CD4-positive, alpha-beta T cell (primary cell): ENCODE results near the gene SUSD6. TPM values are rescaled to one million over a fixed set of nuclear protein-coding genes. Genes with fewer than 3 reads are reported as not detected.
A peak's percentile ranks its signal among the peaks of the same experiment; 100 is the strongest.

Experiments used
- ATAC-seq: fragments of 200-7000 bp; cut with Tn5 transposase; one replicate; pipeline ENCODE4 v1.10.0; 2022; ENCODE audit warnings: mild to moderate bottlenecking; ENCODE audit not compliant: poor library complexity
- CTCF ChIA-PET: fragments of 350-600 bp; sonication (Branson Sonifier 250); formaldehyde crosslinking; loops from one replicate; lab custom pipeline; 2021; ENCODE audit warnings: antibody characterized with exemption, inconsistent platforms; lab: Charles Lee
- POLR2A ChIA-PET: fragments of 350-600 bp; sonication (Branson Sonifier 250); formaldehyde crosslinking; loops from one replicate; lab custom pipeline; 2021; ENCODE audit warnings: antibody characterized with exemption, inconsistent platforms; lab: Charles Lee
- DNase-seq, 14 experiments: peaks; one replicate each; pipeline ENCODE4 v3.0.0-alpha.2; 2013 to 2020; ENCODE audit warnings: mixed read lengths in 2 of 14
- H3K27ac ChIP-seq, 2 donors: one replicate each; pipeline versions ENCODE4 v1.5.1 to v1.7.0; 2013; ENCODE audit warnings: low read length in 2 of 2, low read depth in 1 of 2, mild to moderate bottlenecking in 1 of 2
- H3K27me3 ChIP-seq, 2 experiments: 1 replicate in 1 of 2; 2 replicates in 1 of 2; pipeline versions ENCODE4 v1.6.1 to v1.7.0; 2013; ENCODE audit warnings: low read length in 2 of 2, control low read depth in 1 of 2, mild to moderate bottlenecking in 1 of 2, moderate library complexity in 1 of 2; ENCODE audit not compliant: insufficient read depth in 2 of 2, control insufficient read depth in 1 of 2
- H3K36me3 ChIP-seq: one replicate; pipeline ENCODE4 v1.6.1; 2013; ENCODE audit warnings: low read length, control low read depth; ENCODE audit not compliant: insufficient read depth
- H3K4me1 ChIP-seq: one replicate; pipeline ENCODE4 v1.6.1; 2013; ENCODE audit warnings: low read length, control low read depth; ENCODE audit not compliant: insufficient read depth
- H3K4me3 ChIP-seq: one replicate; pipeline ENCODE4 v1.5.1; 2013; ENCODE audit warnings: mild to moderate bottlenecking, low read length, moderate library complexity
- H3K9me3 ChIP-seq, 2 experiments: 1 replicate in 1 of 2; 2 replicates in 1 of 2; pipeline versions ENCODE4 v1.6.1 to v1.7.0; 2013; ENCODE audit warnings: low read length in 2 of 2, mild to moderate bottlenecking in 2 of 2, control low read depth in 1 of 2, moderate library complexity in 1 of 2; ENCODE audit not compliant: control insufficient read depth in 1 of 2, insufficient read depth in 1 of 2
- H3K27ac Mint-ChIP-seq: one replicate; pipeline ENCODE4 v1.8.0; 2020; ENCODE audit warnings: mixed read lengths
- H3K27me3 Mint-ChIP-seq: one replicate; pipeline ENCODE4 v1.8.0; 2021; ENCODE audit warnings: mixed read lengths
- H3K36me3 Mint-ChIP-seq: one replicate; pipeline ENCODE4 v1.8.0; 2021; ENCODE audit warnings: low read depth, mixed read lengths
- H3K4me1 Mint-ChIP-seq: one replicate; pipeline ENCODE4 v1.8.0; 2021; ENCODE audit warnings: low read depth, mixed read lengths
- H3K4me3 Mint-ChIP-seq: one replicate; pipeline ENCODE4 v1.8.0; 2020; ENCODE audit warnings: mild to moderate bottlenecking, mixed read lengths
- H3K9me3 Mint-ChIP-seq: one replicate; pipeline ENCODE4 v1.8.0; 2020; ENCODE audit warnings: mixed read lengths
- CTCF ChIP-seq: fragments of 200-600 bp; IDR thresholded peaks from one replicate; pipeline ENCODE4 v1.8.0; 2022; ENCODE audit warnings: antibody characterized with exemption, mild to moderate bottlenecking
- intact Hi-C, 2 experiments: fragments of 100-400 bp; cut with DNase I in 1 of 2; cut with micrococcal nuclease in 1 of 2; formaldehyde crosslinking; loops; one replicate each; pipeline versions ENCODE4 v1.15.1 to v1.9.0; 2023 to 2025; cut with DNase I, micrococcal nuclease
- total RNA-seq, 174 experiments: library from RNA in 2 of 174; stranded (reverse) in 2 of 174; gene quantifications; one replicate each; pipeline ENCODE4 v1.2.3 and lab custom pipeline; 2021 to 2026

The SUSD6 gene
- total RNA-seq, 2 experiments from 2014 or later, result 93.7 to 95.1 TPM

GRCh38 chr14:69648480-69649451 lies 37.4 kb downstream of the SUSD6 start:
- Histone ChIP-seq H3K27ac (no peak overlapping the region), H3K36me3 (peaks cover 3% of the 10 kb centered on the region), H3K4me3 (no peak overlapping the region), H3K27me3 (no peaks in the 10 kb centered on the region), H3K9me3 (no peaks in the 10 kb centered on the region), H3K4me1 (peaks cover 57% of the 10 kb centered on the region)
- POLR2A ChIA-PET, result interaction anchor here (0.6 to 1.3 kb wide), 4 partner anchors 12 to 640 kb away, joined by 3 to 4 read pairs (median 4); no protein-coding TSS in a partner anchor
- Mint-ChIP-seq H3K4me3 (no peak overlapping the region), H3K9me3 (no peaks in the 10 kb centered on the region), H3K27me3 (no peaks in the 10 kb centered on the region), H3K36me3 (peaks cover 16% of the 10 kb centered on the region), H3K27ac (peak overlapping the region; percentile 10), H3K4me1 (peaks cover 86% of the 10 kb centered on the region)
- no peak for TF ChIP-seq CTCF
- intact Hi-C loops, result loop anchor here in 1 of 2 experiments (5.0 kb wide), 1 partner anchor 36 kb away; the partner anchor contains the start of gene SUSD6
- CTCF ChIA-PET, result no interaction called here
- ATAC-seq (no peak), DNase-seq (no peak)

GRCh38 chr14:69650948-69651369 lies 39.6 kb downstream of the SUSD6 start:
- ChIA-PET CTCF (no interaction called here), POLR2A (interaction anchor here (0.6 to 0.9 kb wide), 2 partner anchors 40 to 954 kb away, joined by 3 read pairs; partner anchors contain the start of gene SUSD6)
- ATAC-seq (peak; percentile 66), DNase-seq (peak in 3 of 14 experiments; percentile 9 to 51 (median 25))
- Histone ChIP-seq H3K4me3 (no peak overlapping the region), H3K9me3 (no peaks in the 10 kb centered on the region), H3K27ac (no peak overlapping the region), H3K4me1 (peaks cover 59% of the 10 kb centered on the region), H3K27me3 (no peaks in the 10 kb centered on the region), H3K36me3 (peaks cover 3% of the 10 kb centered on the region)
- Mint-ChIP-seq H3K27ac (peak overlapping the region; percentile 31), H3K4me1 (peaks cover 89% of the 10 kb centered on the region), H3K27me3 (no peaks in the 10 kb centered on the region), H3K36me3 (peaks cover 19% of the 10 kb centered on the region), H3K4me3 (peak overlapping the region; percentile 2), H3K9me3 (no peaks in the 10 kb centered on the region)
- intact Hi-C loops, result no loop called here
- TF ChIP-seq CTCF, result no peak

GRCh38 chr14:69651664-69652063 lies 40.3 kb downstream of the SUSD6 start:
- peaks cover 63% of the 10 kb centered on the region for H3K4me1 ChIP-seq
- ATAC-seq, result no peak
- no peaks in the 10 kb centered on the region for H3K27me3 ChIP-seq
- ChIA-PET POLR2A (no interaction called here), CTCF (no interaction called here)
- Mint-ChIP-seq H3K9me3 (no peaks in the 10 kb centered on the region), H3K27me3 (no peaks in the 10 kb centered on the region), H3K27ac (peak overlapping the region; percentile 31), H3K36me3 (peaks cover 16% of the 10 kb centered on the region), H3K4me3 (peak overlapping the region; percentile 2), H3K4me1 (peaks cover 91% of the 10 kb centered on the region)
- H3K27ac ChIP-seq, result no peak overlapping the region
- peaks cover 8% of the 10 kb centered on the region for H3K36me3 ChIP-seq
- peak in 2 of 14 experiments; percentile 28 to 29 for DNase-seq
- intact Hi-C loops, result no loop called here
- TF ChIP-seq CTCF, result no peak
- H3K9me3 ChIP-seq, result no peaks in the 10 kb centered on the region
- H3K4me3 ChIP-seq, result no peak overlapping the region
